Measurements from ENCODE around the gene ITPRIP. TPM values are rescaled to one million over a fixed set of nuclear protein-coding genes. Genes with fewer than 3 reads are reported as not detected.

The ITPRIP gene
- polyA plus RNA-seq, 1 experiment, result 18.8 TPM

DNA sequence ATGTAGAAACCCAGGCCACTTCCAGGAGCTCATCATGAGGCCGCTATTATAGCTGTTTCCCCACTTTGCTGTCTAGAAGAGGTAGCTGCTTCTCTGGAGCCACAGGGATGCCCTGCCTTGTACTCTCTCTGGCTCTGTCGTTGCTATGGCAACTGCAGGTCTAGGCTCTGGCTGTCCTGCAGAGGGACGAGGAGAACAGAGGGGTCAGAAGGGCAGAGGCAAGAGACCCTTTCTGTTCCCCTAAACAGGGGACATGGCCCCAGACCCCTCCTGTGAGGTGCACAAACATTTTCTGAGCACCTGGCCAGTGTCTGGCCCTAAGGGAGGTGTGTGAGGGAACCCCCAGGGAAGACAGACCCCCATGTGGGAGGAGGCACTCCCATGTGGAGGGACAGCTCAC, 31.4 kb downstream of the ITPRIP start:
- H3K4me3 ChIP-seq (ENCODE audit: low read depth, low read length), result no peak overlapping the region
- TF ChIP-seq, protein P1, sequence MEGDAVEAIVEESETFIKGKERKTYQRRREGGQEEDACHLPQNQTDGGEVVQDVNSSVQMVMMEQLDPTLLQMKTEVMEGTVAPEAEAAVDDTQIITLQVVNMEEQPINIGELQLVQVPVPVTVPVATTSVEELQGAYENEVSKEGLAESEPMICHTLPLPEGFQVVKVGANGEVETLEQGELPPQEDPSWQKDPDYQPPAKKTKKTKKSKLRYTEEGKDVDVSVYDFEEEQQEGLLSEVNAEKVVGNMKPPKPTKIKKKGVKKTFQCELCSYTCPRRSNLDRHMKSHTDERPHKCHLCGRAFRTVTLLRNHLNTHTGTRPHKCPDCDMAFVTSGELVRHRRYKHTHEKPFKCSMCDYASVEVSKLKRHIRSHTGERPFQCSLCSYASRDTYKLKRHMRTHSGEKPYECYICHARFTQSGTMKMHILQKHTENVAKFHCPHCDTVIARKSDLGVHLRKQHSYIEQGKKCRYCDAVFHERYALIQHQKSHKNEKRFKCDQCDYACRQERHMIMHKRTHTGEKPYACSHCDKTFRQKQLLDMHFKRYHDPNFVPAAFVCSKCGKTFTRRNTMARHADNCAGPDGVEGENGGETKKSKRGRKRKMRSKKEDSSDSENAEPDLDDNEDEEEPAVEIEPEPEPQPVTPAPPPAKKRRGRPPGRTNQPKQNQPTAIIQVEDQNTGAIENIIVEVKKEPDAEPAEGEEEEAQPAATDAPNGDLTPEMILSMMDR (IDR thresholded peaks at IDR 0.05; ENCODE audit: low read depth, low read length), result no peak
- no peak for DNase-seq (ENCODE audit: low read depth, low spot score)
- POLR2A ChIA-PET, result interaction anchor here (1.8 to 2.4 kb wide), 2 partner anchors 23 to 31 kb away, joined by 8 read pairs; partner anchors contain the start of gene ITPRIP
- no peak overlapping the region for H3K27ac ChIP-seq (ENCODE audit: low read depth, low read length)
- peaks cover 5% of the 10 kb centered on the region; the same call in 1 of the 2 replicates for H3K9me3 ChIP-seq (ENCODE audit: control insufficient read depth, insufficient read depth, low read length)
- CTCF ChIA-PET, result interaction anchor here (0.6 to 6.9 kb wide), 10 partner anchors 8 to 422 kb away, joined by 3 to 85 read pairs (median 11); partner anchors contain the start of gene ITPRIP
- H3K27me3 ChIP-seq (ENCODE audit: control insufficient read depth, insufficient read depth, low read length), result no peaks in the 10 kb centered on the region

DNA sequence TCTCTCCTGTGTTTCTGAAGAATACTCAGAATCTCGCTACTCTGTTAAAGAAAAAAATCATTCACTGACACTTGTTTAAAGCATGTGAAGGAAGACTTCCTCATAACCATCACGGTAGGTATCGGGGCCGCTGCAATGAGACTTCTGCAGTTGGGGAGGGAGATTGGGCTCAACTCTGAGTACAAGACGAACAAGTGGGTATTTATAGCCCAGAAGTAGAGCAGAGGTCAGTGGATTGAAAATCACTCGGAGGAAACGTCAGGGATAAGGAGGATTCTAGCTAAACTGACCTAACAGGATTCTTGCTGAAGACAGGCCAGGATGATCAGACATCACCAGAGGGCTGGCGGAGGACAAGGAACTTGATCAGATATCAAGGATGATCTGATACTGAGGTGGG, 33.3 kb downstream of the ITPRIP start:
- H3K9me3 ChIP-seq (ENCODE audit: control insufficient read depth, insufficient read depth, low read length), result peaks cover 5% of the 10 kb centered on the region; the same call in 1 of the 2 replicates
- CTCF ChIA-PET, result interaction anchor here (0.8 to 6.9 kb wide), 14 partner anchors 9 to 94 kb away, joined by 3 to 85 read pairs (median 6); no protein-coding TSS in a partner anchor
- no peak overlapping the region for H3K4me3 ChIP-seq (ENCODE audit: low read depth, low read length)
- H3K27me3 ChIP-seq (ENCODE audit: control insufficient read depth, insufficient read depth, low read length), result no peaks in the 10 kb centered on the region
- POLR2A ChIA-PET, result interaction anchor here (1.8 to 2.4 kb wide), 2 partner anchors 25 to 33 kb away, joined by 8 read pairs; partner anchors contain the start of gene ITPRIP
- DNase-seq (ENCODE audit: low read depth, low spot score), result no peak
- H3K27ac ChIP-seq (ENCODE audit: low read depth, low read length), result no peak overlapping the region
- TF ChIP-seq, protein P1 (IDR thresholded peaks at IDR 0.05; ENCODE audit: low read depth, low read length), result no peak

DNA sequence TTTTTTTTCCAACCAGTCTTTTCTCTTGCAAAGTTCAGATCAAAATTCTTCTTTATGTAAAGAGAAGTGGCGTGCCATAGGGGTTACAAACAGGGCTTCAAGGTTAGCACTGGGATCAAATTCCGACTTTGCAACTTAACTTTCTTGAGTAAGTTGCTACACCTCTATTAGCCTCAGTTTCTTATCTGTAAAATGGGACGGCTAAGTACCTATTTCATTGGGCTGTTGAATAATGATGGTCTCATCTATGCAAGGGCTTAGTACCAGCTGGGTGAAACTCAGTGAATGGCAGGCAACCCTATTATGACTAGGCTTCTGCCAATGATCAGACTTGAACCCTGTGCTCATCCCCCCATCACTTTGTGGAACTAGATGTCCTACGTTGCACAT, 33.9 kb downstream of the ITPRIP start:
- POLR2A ChIA-PET, result no interaction called here
- CTCF ChIA-PET, result interaction anchor here (1.1 to 6.9 kb wide), 7 partner anchors 9 to 46 kb away, joined by 3 to 85 read pairs (median 6); partner anchors contain the start of gene ITPRIP

DNA sequence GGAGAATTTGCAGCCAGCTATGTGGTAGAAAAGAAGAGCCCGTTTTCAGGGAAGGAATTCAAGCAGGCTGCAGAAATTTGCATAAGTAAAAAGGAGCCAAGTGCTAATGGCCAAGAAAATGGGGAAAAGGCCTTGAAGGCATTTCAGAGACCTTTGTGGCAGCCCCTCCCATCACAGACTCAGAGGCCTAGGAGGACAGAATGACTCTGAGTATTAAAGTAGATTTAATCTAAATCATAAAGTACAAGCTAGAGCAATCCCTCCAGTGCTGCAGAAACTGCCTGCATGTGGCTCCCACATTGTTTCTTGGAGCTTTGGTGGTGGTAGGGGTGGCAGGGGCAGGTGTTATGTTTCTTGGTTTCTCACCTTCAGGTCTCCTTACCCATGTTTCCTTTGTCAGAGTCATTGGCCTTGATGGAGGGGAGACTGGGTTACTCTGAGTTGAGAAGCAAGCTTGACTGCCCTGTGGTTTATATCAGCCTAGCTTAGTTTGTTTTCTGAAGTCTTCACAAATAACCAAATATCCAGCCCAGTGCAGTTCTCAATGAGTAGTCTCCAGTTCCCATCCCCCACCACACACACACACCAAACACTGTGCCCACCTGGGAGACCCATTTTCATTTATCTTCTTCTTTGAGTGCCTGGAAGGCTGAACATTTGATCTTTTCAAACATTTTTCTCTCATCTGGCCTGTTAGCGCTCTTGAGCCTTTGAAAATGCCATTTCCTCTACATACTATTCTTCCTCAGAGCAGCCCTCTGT, 34.5 kb downstream of the ITPRIP start:
- Histone ChIP-seq H3K27ac (ENCODE audit: low read depth, low read length) (no peak overlapping the region), H3K27me3 (ENCODE audit: control insufficient read depth, insufficient read depth, low read length) (no peaks in the 10 kb centered on the region), H3K9me3 (ENCODE audit: control insufficient read depth, insufficient read depth, low read length) (peaks cover 5% of the 10 kb centered on the region; the same call in 1 of the 2 replicates), H3K4me3 (ENCODE audit: low read depth, low read length) (no peak overlapping the region)
- POLR2A ChIA-PET, result no interaction called here
- TF ChIP-seq, protein P1 (IDR thresholded peaks at IDR 0.05; ENCODE audit: low read depth, low read length), result no peak
- DNase-seq (ENCODE audit: low read depth, low spot score), result no peak
- CTCF ChIA-PET, result interaction anchor here (1.1 to 6.9 kb wide), 5 partner anchors 12 to 49 kb away, joined by 3 to 85 read pairs (median 6); partner anchors contain the start of gene ITPRIP

More for the DNA sequence above, 33.9 kb downstream of the ITPRIP start:
- H3K9me3 ChIP-seq (ENCODE audit: control insufficient read depth, insufficient read depth, low read length), result peaks cover 5% of the 10 kb centered on the region; the same call in 1 of the 2 replicates
- no peaks in the 10 kb centered on the region for H3K27me3 ChIP-seq (ENCODE audit: control insufficient read depth, insufficient read depth, low read length)
- H3K27ac ChIP-seq (ENCODE audit: low read depth, low read length), result no peak overlapping the region
- DNase-seq (ENCODE audit: low read depth, low spot score), result no peak
- no peak overlapping the region for H3K4me3 ChIP-seq (ENCODE audit: low read depth, low read length)
- TF ChIP-seq, protein P1 (IDR thresholded peaks at IDR 0.05; ENCODE audit: low read depth, low read length), result no peak
